ENCODE data around the gene OCSTAMP. TPM values are rescaled to one million over a fixed set of nuclear protein-coding genes. Genes with fewer than 3 reads are reported as not detected.

OCSTAMP gene
- total RNA-seq, 3 donors from 2014 or later: 0.32 TPM; not detected in 2

DNA sequence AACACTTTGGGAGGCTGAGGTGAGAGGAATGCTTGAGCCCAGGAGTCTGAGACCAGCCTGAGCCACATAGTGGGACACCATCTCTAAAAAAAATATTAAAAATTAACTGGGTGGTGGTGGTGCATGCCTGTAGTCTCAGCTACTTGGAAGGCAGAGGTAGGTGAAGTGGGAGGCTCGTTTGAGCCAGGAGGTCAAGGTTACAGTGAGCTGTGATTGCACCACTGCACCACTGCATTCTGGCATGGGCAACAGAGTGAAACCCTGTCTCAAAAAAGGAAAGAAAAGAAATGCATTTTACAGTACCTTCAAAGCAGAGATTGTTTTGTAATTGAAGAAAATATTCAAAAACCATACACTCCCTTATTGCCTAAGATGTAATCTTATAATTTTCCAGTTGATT, 6.5 kb downstream of the OCSTAMP start:
- no peak for DNase-seq (ENCODE audit: low spot score in 2 of 2)
- no peak overlapping the region for H3K27ac ChIP-seq
- intact Hi-C loops (cut with DNase I; ENCODE audit: low total_unique reads): no loop called here
- peaks cover 0 to 32% of the 10 kb centered on the region in 2 donors for H3K27me3 ChIP-seq
- TF ChIP-seq POLR2AphosphoS5 (IDR thresholded peaks at IDR 0.05) (no peak), CTCF (IDR thresholded peaks at IDR 0.05) (no peak), POLR2A (IDR thresholded peaks at IDR 0.05) (no peak)
- no peaks in the 10 kb centered on the region for H3K4me1 ChIP-seq
- H3K36me3 ChIP-seq: no peaks in the 10 kb centered on the region
- no peak overlapping the region for H3K4me3 ChIP-seq
- no peaks in the 10 kb centered on the region for H3K9me3 ChIP-seq

DNA sequence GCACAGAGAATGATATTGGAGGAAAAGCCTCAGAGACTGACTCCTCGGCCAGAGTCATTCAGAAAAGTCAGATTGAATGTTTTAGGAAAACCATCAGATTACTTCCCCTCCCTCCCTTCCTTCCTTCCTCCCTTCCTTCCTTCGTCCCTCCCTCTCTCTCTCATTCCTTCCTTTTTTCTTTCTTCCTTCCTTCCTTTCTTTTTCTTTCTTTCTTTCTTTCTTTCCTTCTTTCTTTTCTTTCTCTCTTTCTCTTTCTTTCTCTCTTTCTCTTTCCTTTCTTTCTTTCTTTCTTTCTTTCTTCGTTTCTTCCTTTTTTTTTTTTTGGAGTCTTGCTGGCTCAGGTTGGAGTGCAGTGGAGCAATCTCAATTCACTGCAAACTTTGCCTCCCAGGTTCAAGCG, 7.4 kb downstream of the OCSTAMP start:
- no peaks in the 10 kb centered on the region for H3K9me3 ChIP-seq
- intact Hi-C loops (cut with DNase I; ENCODE audit: low total_unique reads): no loop called here
- no peak for TF ChIP-seq POLR2AphosphoS5 (IDR thresholded peaks at IDR 0.05)
- no peak for TF ChIP-seq POLR2A (IDR thresholded peaks at IDR 0.05)
- no peak for TF ChIP-seq CTCF (IDR thresholded peaks at IDR 0.05)
- DNase-seq (ENCODE audit: low spot score in 2 of 2): no peak
- H3K27ac ChIP-seq: no peak overlapping the region
- no peaks in the 10 kb centered on the region for H3K4me1 ChIP-seq
- peaks cover 0 to 41% of the 10 kb centered on the region in 2 donors for H3K27me3 ChIP-seq
- H3K36me3 ChIP-seq: no peaks in the 10 kb centered on the region
- H3K4me3 ChIP-seq: no peak overlapping the region

- no peak for DNase-seq (ENCODE audit: low spot score in 2 of 2)
- H3K36me3 ChIP-seq: no peaks in the 10 kb centered on the region
- no peaks in the 10 kb centered on the region for H3K9me3 ChIP-seq
- intact Hi-C loops (cut with DNase I; ENCODE audit: low total_unique reads): no loop called here
- TF ChIP-seq CTCF (IDR thresholded peaks at IDR 0.05) (no peak), POLR2AphosphoS5 (IDR thresholded peaks at IDR 0.05) (no peak)
- H3K27me3 ChIP-seq: peaks cover 0 to 44% of the 10 kb centered on the region in 2 donors
- H3K4me3 ChIP-seq: no peak overlapping the region
- H3K27ac ChIP-seq: no peak overlapping the region
- no peaks in the 10 kb centered on the region for H3K4me1 ChIP-seq
Measured at GRCh38 chr20:46541229-46541935, 9.1 kb downstream of the OCSTAMP start.

DNA sequence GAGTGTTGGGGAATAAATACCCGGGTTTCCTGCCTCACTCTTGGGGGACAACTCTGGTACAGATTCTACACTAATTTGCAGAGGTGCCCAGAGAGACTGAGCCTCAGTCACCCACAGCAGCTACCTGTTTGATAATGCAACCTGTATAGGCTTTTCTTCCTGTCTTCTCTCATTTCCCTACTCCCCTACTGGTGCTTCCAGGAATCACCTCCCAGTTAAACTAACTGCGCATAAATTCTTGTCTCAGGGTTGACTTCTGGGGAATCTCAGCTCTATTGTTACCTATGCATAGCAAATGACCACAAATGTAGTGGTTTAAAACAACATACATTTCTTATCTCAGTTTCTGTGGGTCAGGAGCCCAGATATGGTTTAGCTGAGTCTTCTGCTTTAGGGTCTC, 11.3 kb downstream of the OCSTAMP start:
- no peak for DNase-seq (ENCODE audit: low spot score in 2 of 2)
- Histone ChIP-seq H3K27me3 (peaks cover 0 to 36% of the 10 kb centered on the region in 2 donors), H3K4me3 (no peak overlapping the region), H3K4me1 (no peaks in the 10 kb centered on the region), H3K36me3 (no peaks in the 10 kb centered on the region), H3K9me3 (no peaks in the 10 kb centered on the region), H3K27ac (no peak overlapping the region)
- TF ChIP-seq POLR2A (IDR thresholded peaks at IDR 0.05) (no peak), POLR2AphosphoS5 (IDR thresholded peaks at IDR 0.05) (no peak), CTCF (IDR thresholded peaks at IDR 0.05) (no peak)
- intact Hi-C loops (cut with DNase I; ENCODE audit: low total_unique reads): no loop called here

GRCh38 chr20:46530640-46531039, 19.8 kb downstream of the OCSTAMP start:
- Histone ChIP-seq H3K36me3 (no peaks in the 10 kb centered on the region), H3K9me3 (no peaks in the 10 kb centered on the region), H3K4me3 (no peak overlapping the region), H3K27ac (no peak overlapping the region), H3K4me1 (no peaks in the 10 kb centered on the region), H3K27me3 (peaks cover 0 to 5% of the 10 kb centered on the region in 2 donors)
- DNase-seq (ENCODE audit: low spot score in 2 of 2): no peak
- TF ChIP-seq CTCF (IDR thresholded peaks at IDR 0.05) (no peak), POLR2A (IDR thresholded peaks at IDR 0.05) (no peak), POLR2AphosphoS5 (IDR thresholded peaks at IDR 0.05) (no peak)
- intact Hi-C loops (cut with DNase I; ENCODE audit: low total_unique reads): no loop called here
